ENCODE results near the gene MTUS2.

DNA sequence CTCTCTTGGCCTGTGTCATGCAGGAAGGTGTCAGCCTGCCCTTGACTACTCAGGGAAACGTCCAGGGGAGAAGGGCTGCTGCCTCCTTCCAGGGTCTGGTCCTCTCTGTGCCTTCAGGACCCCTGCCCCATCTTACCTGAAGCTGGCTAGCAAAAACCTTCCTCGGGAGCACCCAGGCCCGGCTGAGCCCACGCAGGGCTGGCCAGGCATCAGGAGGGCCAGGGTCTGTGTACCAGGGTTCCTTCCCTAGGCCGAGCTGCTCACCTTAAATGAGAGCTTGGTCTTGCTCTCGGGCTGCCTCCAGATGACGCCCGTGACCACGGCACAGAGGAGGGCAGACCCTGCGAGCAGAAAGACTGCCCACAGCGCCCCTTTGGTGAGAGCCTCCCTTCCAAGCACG lies 696.7 kb downstream of the MTUS2 start:
- TF ChIP-seq CTCF (conservative IDR thresholded peaks at IDR 0.05 in 1 of 2, IDR thresholded peaks at IDR 0.05 in 1 of 2; ENCODE audit: extremely low read depth in 1 of 2, insufficient read depth in 1 of 2, low read depth in 1 of 2, low read length in 2 of 2) (no peak), EZH2 (IDR thresholded peaks at IDR 0.05; ENCODE audit: borderline replicate concordance, low read length) (no peak)

All from mammary epithelial cell (primary cell).